Endothelial cell of umbilical vein (primary cell): ENCODE data around the gene GSTP1.

ENCODE experiments used
- POLR2A ChIP-seq: IDR thresholded peaks from 2 replicates; pipeline ENCODE4 v1.6.1; 2012; ENCODE audit warnings: low read depth, mild to moderate bottlenecking, control low read depth, low read length
- TF ChIP-seq, protein P1 (sequence below), 2 donors: IDR thresholded peaks; 1 replicate in 1 of 2; 2 replicates in 1 of 2; pipeline ENCODE4 v1.5.1; 2011; ENCODE audit warnings: low read length in 2 of 2, mild to moderate bottlenecking in 2 of 2, moderate library complexity in 2 of 2, control low read depth in 1 of 2, inconsistent platforms in 1 of 2, low read depth in 1 of 2; ENCODE audit not compliant: insufficient read depth in 1 of 2; ENCODE audit errors: extremely low read depth in 1 of 2

DNA sequence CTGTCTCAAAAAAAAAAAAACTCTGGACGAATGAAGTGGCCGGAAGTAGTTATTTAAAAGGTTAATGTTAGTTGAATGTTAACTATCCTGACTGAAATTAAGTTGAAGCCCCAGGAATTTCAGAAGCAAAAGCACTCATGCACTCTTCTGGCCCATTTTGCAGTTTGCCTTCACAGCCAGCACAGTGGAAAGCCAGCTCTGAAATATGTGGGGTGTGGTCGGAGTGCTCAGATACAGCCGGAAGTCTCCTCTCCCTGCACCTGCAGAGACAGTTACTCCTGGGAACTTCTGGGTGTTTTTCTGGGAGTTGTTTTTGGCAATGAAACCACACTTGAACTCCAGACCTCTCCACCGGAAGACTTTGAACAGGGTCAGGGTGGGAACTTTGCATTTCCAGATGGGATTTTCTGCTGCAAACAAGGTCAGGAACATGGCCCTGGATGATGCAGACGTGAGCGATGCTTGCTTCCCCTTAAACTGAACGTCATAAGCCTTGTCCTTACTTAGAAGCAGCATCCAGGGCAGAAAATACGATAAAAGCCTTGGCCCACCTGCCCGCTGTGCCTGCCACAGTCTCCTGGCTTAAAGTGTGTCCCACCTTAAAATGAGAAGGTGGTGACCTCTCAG lies 38.9 kb upstream of the GSTP1 start:
- no peak for TF ChIP-seq POLR2A
- TF ChIP-seq, protein P1, sequence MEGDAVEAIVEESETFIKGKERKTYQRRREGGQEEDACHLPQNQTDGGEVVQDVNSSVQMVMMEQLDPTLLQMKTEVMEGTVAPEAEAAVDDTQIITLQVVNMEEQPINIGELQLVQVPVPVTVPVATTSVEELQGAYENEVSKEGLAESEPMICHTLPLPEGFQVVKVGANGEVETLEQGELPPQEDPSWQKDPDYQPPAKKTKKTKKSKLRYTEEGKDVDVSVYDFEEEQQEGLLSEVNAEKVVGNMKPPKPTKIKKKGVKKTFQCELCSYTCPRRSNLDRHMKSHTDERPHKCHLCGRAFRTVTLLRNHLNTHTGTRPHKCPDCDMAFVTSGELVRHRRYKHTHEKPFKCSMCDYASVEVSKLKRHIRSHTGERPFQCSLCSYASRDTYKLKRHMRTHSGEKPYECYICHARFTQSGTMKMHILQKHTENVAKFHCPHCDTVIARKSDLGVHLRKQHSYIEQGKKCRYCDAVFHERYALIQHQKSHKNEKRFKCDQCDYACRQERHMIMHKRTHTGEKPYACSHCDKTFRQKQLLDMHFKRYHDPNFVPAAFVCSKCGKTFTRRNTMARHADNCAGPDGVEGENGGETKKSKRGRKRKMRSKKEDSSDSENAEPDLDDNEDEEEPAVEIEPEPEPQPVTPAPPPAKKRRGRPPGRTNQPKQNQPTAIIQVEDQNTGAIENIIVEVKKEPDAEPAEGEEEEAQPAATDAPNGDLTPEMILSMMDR (IDR thresholded peaks at IDR 0.05; ENCODE audit: extremely low read depth in 1 of 2, insufficient read depth in 1 of 2, low read depth in 1 of 2, low read length in 2 of 2): no peak
